DND-41 (cell line): Measurements from ENCODE around the gene PIAS3.

Experiments used
- ATAC-seq: fragments of 200-7000 bp; cut with Tn5 transposase; 3 replicates; pipeline ENCODE4 v1.9.1; 2021; ENCODE audit warnings: low read depth; ENCODE audit not compliant: insufficient read depth
- DNase-seq: peaks from one replicate; pipeline ENCODE4 v3.0.0-alpha.2; 2020
- H2AFZ ChIP-seq: 2 replicates; pipeline ENCODE4 v1.6.0; 2012; ENCODE audit warnings: low read depth, low read length
- H3K27ac ChIP-seq: 2 replicates; pipeline ENCODE4 v1.5.1; 2012; ENCODE audit warnings: low read length, inconsistent platforms
- H3K27me3 ChIP-seq: fragments of 200-600 bp; sonication (generic); 2 replicates; pipeline ENCODE4 v1.6.0; 2012; ENCODE audit warnings: low read length, mild to moderate bottlenecking, inconsistent platforms; ENCODE audit not compliant: insufficient read depth, poor library complexity
- H3K36me3 ChIP-seq: 2 replicates; pipeline ENCODE4 v1.5.1; 2012; ENCODE audit warnings: low read length, inconsistent platforms; ENCODE audit not compliant: insufficient read depth
- H3K4me1 ChIP-seq: 2 replicates; pipeline ENCODE4 v1.5.1; 2012; ENCODE audit warnings: mild to moderate bottlenecking, low read length; ENCODE audit not compliant: insufficient read depth
- H3K4me2 ChIP-seq: 2 replicates; pipeline ENCODE4 v1.6.0; 2012; ENCODE audit warnings: mild to moderate bottlenecking, moderate library complexity, low read length, inconsistent platforms; ENCODE audit not compliant: insufficient read depth
- H3K4me3 ChIP-seq, 2 experiments: fragments of 200-600 bp in 1 of 2; shearing (Covaris generic) in 1 of 2; 2 replicates each; pipeline ENCODE4 v1.5.1; 2012 to 2016; ENCODE audit warnings: inconsistent platforms in 2 of 2, low read length in 2 of 2, mild to moderate bottlenecking in 2 of 2, low read depth in 1 of 2, moderate library complexity in 1 of 2
- H3K79me2 ChIP-seq: 2 replicates; pipeline ENCODE4 v1.6.0; 2012; ENCODE audit warnings: low read length, inconsistent platforms; ENCODE audit not compliant: insufficient read depth
- H3K9ac ChIP-seq: 2 replicates; pipeline ENCODE4 v1.6.0; 2012; ENCODE audit warnings: low read depth, mild to moderate bottlenecking, inconsistent platforms, low read length, moderate library complexity
- H3K9me3 ChIP-seq: 2 replicates; pipeline ENCODE4 v1.5.1; 2012; ENCODE audit warnings: low read length, moderate library complexity, mild to moderate bottlenecking, inconsistent platforms; ENCODE audit not compliant: insufficient read depth, severe bottlenecking
- H4K20me1 ChIP-seq: 2 replicates; pipeline ENCODE4 v1.6.0; 2012; ENCODE audit warnings: low read length; ENCODE audit not compliant: insufficient read depth
- CTCF ChIP-seq: IDR thresholded peaks from 2 replicates; pipeline ENCODE4 v1.5.1; 2012; ENCODE audit warnings: borderline replicate concordance, low read length, moderate library complexity, mild to moderate bottlenecking; ENCODE audit not compliant: poor library complexity, severe bottlenecking; ENCODE audit errors: extremely low read depth
- EZH2 ChIP-seq: IDR thresholded peaks from 3 replicates; pipeline ENCODE4 v1.6.1; 2012; ENCODE audit warnings: borderline replicate concordance, low read depth, mild to moderate bottlenecking, moderate library complexity, low read length, inconsistent platforms; ENCODE audit not compliant: severe bottlenecking

The PIAS3 gene

GRCh38 chr1:145891587-145892485, 33.0 kb upstream of the PIAS3 start:
- Histone ChIP-seq H3K27me3 (peaks cover 8% of the 10 kb centered on the region), H3K9ac (no peak overlapping the region), H3K4me3 (no peak overlapping the region), H3K79me2 (no peaks in the 10 kb centered on the region), H3K4me2 (no peak overlapping the region), H3K36me3 (no peaks in the 10 kb centered on the region), H3K27ac (no peak overlapping the region), H4K20me1 (no peaks in the 10 kb centered on the region), H3K4me1 (no peaks in the 10 kb centered on the region), H3K9me3 (no peaks in the 10 kb centered on the region), H2AFZ (peak overlapping the region; percentile 44; the same call in 1 of the 2 replicates)
- DNase-seq (peak; percentile 70), ATAC-seq (peak; percentile 92)
- TF ChIP-seq EZH2 (no peak), CTCF (peak; percentile 83)

- TF ChIP-seq EZH2 (no peak), CTCF (no peak)
- Histone ChIP-seq H3K9ac (no peak overlapping the region), H3K79me2 (no peaks in the 10 kb centered on the region), H3K36me3 (no peaks in the 10 kb centered on the region), H3K4me2 (no peak overlapping the region), H3K9me3 (no peaks in the 10 kb centered on the region), H4K20me1 (no peaks in the 10 kb centered on the region), H2AFZ (no peak overlapping the region), H3K27me3 (peaks cover 6% of the 10 kb centered on the region), H3K4me1 (peaks cover 2% of the 10 kb centered on the region), H3K27ac (no peak overlapping the region), H3K4me3 (no peak overlapping the region)
- DNase-seq (no peak), ATAC-seq (no peak)
Measured at GRCh38 chr1:145891143-145891542, 32.3 kb upstream of the PIAS3 start.

GRCh38 chr1:145889722-145890121, 30.8 kb upstream of the PIAS3 start:
- DNase-seq (no peak), ATAC-seq (no peak)

More at GRCh38 chr1:145889722-145890121, 30.8 kb upstream of the PIAS3 start:
- Histone ChIP-seq H3K27ac (no peak overlapping the region), H3K36me3 (no peaks in the 10 kb centered on the region), H3K4me3 (no peak overlapping the region), H3K4me1 (peaks cover 14% of the 10 kb centered on the region), H4K20me1 (no peaks in the 10 kb centered on the region), H3K79me2 (no peaks in the 10 kb centered on the region), H3K9me3 (no peaks in the 10 kb centered on the region), H2AFZ (no peak overlapping the region), H3K4me2 (no peak overlapping the region), H3K27me3 (peaks cover 17% of the 10 kb centered on the region), H3K9ac (no peak overlapping the region)
- TF ChIP-seq EZH2 = no peak
- no peak for TF ChIP-seq CTCF
